Measurements from ENCODE around the gene UNK.
A peak's percentile ranks its signal among the peaks of the same experiment; 100 is the strongest.
"Not testable (repeated sequence)": the region's sequence is repeated elsewhere in the genome, so short reads cannot be mapped to it uniquely, and the experiment has no call there.

Gene UNK

DNA sequence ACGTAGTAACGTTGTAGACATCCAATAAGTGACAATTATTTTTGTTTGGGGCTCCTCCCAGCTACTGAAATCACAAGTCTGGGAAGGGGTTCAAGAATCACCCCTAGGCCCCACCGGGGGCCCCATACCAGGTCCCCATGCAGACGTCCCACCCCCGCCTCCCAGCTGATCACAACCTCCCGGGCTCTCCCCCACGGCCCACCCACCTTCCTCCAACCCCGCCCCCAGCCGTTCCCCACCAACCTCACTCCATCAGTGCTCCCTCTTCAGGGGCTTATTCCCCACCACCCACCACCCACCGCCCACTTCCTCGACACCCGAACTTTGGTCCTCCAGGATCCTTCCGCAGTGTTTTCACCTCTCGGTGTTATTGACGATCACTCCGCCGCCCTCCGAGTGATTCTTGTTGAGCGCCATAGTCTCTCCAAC lies 70.3 kb downstream of the UNK start:
- DNase-seq, result no peak

DNA sequence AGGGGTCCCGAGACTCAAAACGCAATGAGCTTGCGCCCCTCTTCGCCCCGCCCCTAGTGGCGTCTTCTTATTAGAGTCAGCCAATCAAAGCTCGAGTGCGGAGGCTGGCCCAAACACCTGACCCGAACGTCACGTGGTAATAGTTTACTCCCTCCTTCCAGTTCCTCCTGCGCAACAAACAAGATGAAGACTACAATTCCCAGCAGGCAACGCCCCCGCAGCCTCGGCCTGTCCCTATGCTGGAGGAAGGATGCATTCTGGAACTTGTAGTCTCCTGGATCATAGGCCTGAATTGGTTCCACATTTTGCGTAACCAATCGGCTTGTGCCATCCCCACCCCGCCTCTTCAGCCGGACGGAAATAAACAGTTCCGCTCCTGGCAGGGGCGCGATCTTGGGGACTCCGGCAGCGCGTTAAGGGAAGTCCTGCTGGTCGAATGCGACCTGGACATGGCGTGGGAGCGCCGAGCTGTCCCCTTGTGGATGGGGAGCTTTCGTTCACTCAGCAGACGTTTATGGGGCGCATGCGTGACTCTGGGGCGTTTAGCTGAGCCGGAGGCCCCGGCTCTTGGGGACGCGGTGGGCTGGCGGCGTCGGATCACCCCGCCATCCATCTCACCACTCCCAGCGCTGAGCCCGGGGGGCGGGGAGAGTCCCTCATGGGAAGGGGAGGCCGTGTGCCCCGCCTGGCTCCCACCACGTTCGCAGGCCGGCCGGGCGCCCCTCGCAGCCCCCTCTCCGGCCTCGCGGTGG lies 70.9 kb downstream of the UNK start, which contains the start of gene WBP2:
Gene WBP2, minus strand, starts transcription at position 26 of the 752 bp plus-strand sequence. CDS start 38 bp downstream, outside the sequence.
- DNase-seq, result peak; percentile 98

GRCh38 chr17:75856062-75856756 lies 71.6 kb downstream of the UNK start:
- no peak for DNase-seq

DNA sequence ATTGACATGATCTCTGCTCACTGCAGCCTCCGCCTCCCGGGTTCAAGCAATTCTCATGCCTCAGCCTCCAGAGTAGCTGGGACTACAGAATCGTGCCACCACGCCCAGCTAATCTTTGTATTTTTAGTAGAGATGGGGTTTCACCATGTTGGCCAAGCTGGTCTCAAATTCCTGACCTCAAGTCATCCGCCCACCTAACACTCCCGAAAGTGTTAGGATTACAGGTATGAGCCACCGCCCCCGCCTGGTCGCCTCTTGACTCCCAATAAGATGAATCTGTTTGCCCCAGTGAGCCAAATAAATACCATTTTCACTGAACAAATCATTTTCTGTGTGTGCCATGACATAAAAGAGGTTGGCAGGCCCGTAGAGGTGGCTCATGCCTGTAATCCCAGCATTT lies 74.8 kb downstream of the UNK start:
- not testable (repeated sequence) for DNase-seq

DNA sequence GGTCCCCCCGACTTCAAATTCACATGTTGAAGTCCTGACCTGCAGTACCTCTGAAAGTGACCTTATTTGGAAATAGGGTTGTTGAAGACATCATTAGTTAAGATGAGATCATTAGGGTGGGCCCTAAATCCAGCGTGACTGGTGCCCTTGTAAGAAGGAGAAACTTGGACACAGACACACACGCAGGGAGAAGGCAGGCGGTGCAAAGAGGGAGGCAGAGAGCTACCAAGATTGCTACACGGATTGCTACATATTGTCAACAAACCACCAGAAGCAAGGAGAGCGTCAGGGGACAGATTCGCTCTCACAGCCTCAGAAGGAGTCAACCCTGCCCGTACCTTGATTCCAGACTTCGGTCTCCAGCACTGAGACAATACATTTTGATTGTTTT lies 77.3 kb downstream of the UNK start:
- DNase-seq, result no peak

DNA sequence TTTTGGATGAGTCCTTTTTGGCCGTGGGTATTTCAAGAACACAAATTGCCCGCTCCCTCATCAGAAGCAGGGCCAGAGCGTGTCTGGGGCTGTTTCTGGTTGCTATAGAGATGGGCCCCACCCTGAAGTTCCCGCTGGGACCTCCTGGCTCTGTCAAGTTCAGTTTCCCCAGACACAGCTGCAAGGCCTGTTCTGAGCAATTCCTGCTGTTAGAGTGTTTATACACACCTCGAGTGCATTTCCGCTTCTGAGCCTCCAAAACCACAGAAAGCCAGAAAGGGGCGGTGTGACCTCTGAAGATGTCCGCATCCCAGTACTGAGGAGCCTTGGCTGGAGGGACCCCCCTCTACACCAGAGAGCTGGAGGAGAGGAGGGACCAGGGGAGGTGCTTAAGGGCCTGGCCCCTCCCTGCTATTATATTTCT lies 79.9 kb downstream of the UNK start:
- DNase-seq, result peak; percentile 47

DNA sequence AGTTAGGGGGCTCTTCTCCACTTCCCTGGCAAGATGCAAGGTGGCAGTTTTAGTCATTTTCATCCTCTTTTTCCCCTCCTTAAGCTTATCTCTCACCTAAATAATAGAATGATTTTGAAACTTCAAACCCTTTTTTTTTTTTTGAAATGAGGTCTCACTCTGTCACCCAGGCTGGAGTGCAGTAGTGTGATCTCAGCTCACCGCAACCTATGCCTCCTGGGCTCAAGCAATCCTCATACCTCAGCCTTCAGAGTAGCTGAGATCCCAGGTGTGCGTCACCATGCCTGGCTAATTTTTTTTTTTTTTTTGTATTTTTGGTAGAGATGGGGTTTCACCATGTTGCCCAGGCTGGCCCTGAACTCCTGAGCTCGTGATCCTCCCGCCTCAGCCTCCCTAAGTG lies 80.3 kb downstream of the UNK start:
- DNase-seq, result peak; percentile 21

GRCh38 chr17:75865404-75866188 lies 81.0 kb downstream of the UNK start:
- DNase-seq, result not testable (repeated sequence)

DNA sequence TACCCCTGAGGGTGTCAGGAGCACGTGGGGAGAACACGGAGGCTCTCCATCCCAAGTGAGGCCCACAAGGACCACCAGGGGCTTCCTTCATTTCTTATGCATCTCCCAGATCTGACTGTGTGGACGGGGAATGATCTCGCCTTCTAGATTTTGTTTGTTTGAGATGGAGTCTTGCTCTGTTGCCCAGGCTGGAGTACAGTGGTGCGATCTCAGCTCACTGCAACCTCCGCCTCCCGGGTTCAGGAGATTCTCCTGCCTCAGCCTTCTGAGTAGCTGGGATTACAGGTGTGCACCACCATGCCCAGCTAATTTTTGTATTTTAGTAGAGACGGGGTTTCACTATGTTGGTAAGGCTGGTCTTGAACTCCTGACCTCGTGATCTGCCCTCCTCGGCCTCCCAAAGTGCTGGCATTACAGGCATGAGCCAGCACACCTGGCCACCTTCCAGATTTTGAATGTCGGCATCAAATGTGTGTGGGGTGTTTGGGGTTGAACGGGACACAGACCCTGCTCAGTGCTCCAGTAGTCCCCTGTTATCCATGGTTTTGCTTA lies 84.2 kb downstream of the UNK start:
- DNase-seq, result not testable (repeated sequence)

GRCh38 chr17:75869282-75870141 lies 84.9 kb downstream of the UNK start:
- no peak for DNase-seq

GRCh38 chr17:75870228-75870627 lies 85.6 kb downstream of the UNK start:
- not testable (repeated sequence) for DNase-seq

- peak; percentile 78 for DNase-seq
Observed at GRCh38 chr17:75872434-75873351, 88.1 kb downstream of the UNK start.

GRCh38 chr17:75873587-75874322 lies 89.1 kb downstream of the UNK start:
- DNase-seq, result no peak

GRCh38 chr17:75874323-75875181 lies 89.9 kb downstream of the UNK start:
- no peak for DNase-seq
